H1 (cell line): ENCODE measurements around the gene GLRX. TPM values are rescaled to one million over a fixed set of nuclear protein-coding genes. Genes with fewer than 3 reads are reported as not detected.

Experiments
- CTCF ChIA-PET: fragments of 300-600 bp; sonication (Branson Sonifier 250); formaldehyde crosslinking; loops from one replicate; lab custom pipeline; 2021; ENCODE audit not compliant: partially characterized antibody; lab: Charles Lee
- POLR2A ChIA-PET: fragments of 300-600 bp; sonication (Branson Sonifier 250); formaldehyde crosslinking; loops from one replicate; lab custom pipeline; 2021; ENCODE audit warnings: inconsistent platforms; ENCODE audit not compliant: partially characterized antibody; lab: Charles Lee
- DNase-seq, 2 experiments: peaks; one replicate each; pipeline versions ENCODE4 v3.0.0 to v3.0.0-alpha.2; 2010 to 2022; ENCODE audit warnings: low spot score in 2 of 2, low read depth in 1 of 2, mixed read lengths in 1 of 2
- FAIRE-seq: peaks from 2 replicates; lab custom pipeline; 2011; peaks lifted over from hg19 to GRCh38; lab: Jason Lieb, UNC
- H2AFZ ChIP-seq: 2 replicates; pipeline ENCODE4 v1.8.1; 2012; ENCODE audit warnings: low read length, inconsistent platforms
- H2AK5ac ChIP-seq: 2 replicates; pipeline ENCODE4 v1.6.1; 2013; ENCODE audit warnings: low read depth, low read length
- H2BK120ac ChIP-seq: replicated peaks from 2 replicates; pipeline ENCODE3; 2013; ENCODE audit warnings: low read depth, low read length, inconsistent platforms
- H2BK12ac ChIP-seq: 2 replicates; pipeline ENCODE4 v1.6.1; 2013; ENCODE audit warnings: low read depth, low read length
- H2BK15ac ChIP-seq: 2 replicates; pipeline ENCODE4 v1.6.1; 2013; ENCODE audit warnings: low read length
- H2BK20ac ChIP-seq: 2 replicates; pipeline ENCODE4 v1.6.1; 2013; ENCODE audit warnings: low read length
- H2BK5ac ChIP-seq: 2 replicates; pipeline ENCODE4 v1.6.1; 2013; ENCODE audit warnings: low read depth, low read length
- H3K14ac ChIP-seq: 2 replicates; pipeline ENCODE4 v1.6.1; 2013; ENCODE audit warnings: inconsistent platforms; ENCODE audit not compliant: insufficient read length
- H3K18ac ChIP-seq: 2 replicates; pipeline ENCODE4 v1.6.1; 2013; ENCODE audit warnings: low read length; ENCODE audit errors: extremely low read depth
- H3K23ac ChIP-seq: 2 replicates; pipeline ENCODE4 v1.6.1; 2013; ENCODE audit warnings: inconsistent platforms; ENCODE audit not compliant: insufficient read length
- H3K23me2 ChIP-seq: 2 replicates; pipeline ENCODE4 v1.6.1; 2013; ENCODE audit warnings: low read depth, low read length
- H3K27ac ChIP-seq: 2 replicates; pipeline ENCODE4 v1.6.1; 2011; ENCODE audit warnings: low read depth, low read length, inconsistent platforms
- H3K27me3 ChIP-seq, 4 experiments: replicated peaks in 1 of 4; 1 replicate in 1 of 4; 2 replicates in 3 of 4; pipeline versions ENCODE4 v1.6.1 to v1.8.1; 2011 to 2013; ENCODE audit warnings: low read length in 3 of 4, mild to moderate bottlenecking in 3 of 4, inconsistent platforms in 2 of 4, mixed read lengths in 2 of 4, moderate library complexity in 1 of 4; ENCODE audit not compliant: control insufficient read depth in 3 of 4, insufficient read depth in 3 of 4; ENCODE audit errors: extremely low read depth in 1 of 4
- H3K36me3 ChIP-seq, 4 experiments: 2 replicates each; pipeline versions ENCODE4 v1.6.1 to v1.8.1; 2011 to 2013; ENCODE audit warnings: mild to moderate bottlenecking in 4 of 4, low read length in 3 of 4, moderate library complexity in 2 of 4, control low read depth in 1 of 4, inconsistent platforms in 1 of 4; ENCODE audit not compliant: insufficient read depth in 4 of 4, control insufficient read depth in 2 of 4
- H3K4ac ChIP-seq: replicated peaks from 2 replicates; pipeline ENCODE3; 2013; ENCODE audit warnings: low read length, low read depth, mixed read lengths, inconsistent platforms; ENCODE audit not compliant: insufficient read length
- H3K4me1 ChIP-seq, 4 experiments: replicated peaks in 1 of 4; 1 replicate in 1 of 4; 2 replicates in 3 of 4; pipeline versions ENCODE4 v1.6.1 to v1.8.1; 2011 to 2013; ENCODE audit warnings: low read length in 3 of 4, inconsistent platforms in 2 of 4, mixed read lengths in 1 of 4; ENCODE audit not compliant: insufficient read depth in 4 of 4, control insufficient read depth in 3 of 4
- H3K4me2 ChIP-seq, 2 experiments: 2 replicates each; pipeline versions ENCODE4 v1.6.1 to v1.8.1; 2011 to 2013; ENCODE audit warnings: low read depth in 2 of 2, low read length in 2 of 2, control low read depth in 1 of 2, inconsistent platforms in 1 of 2, mild to moderate bottlenecking in 1 of 2; ENCODE audit not compliant: insufficient read depth in 1 of 2
- H3K4me3 ChIP-seq, 4 experiments: fragments of 200-600, 300-600 bp in 1 of 4; sonication (generic), shearing (Covaris generic), sonication (Bioruptor Twin) in 1 of 4; 2 replicates each; pipeline versions ENCODE4 v1.5.1 to v1.8.1; 2011 to 2016; ENCODE audit warnings: low read length in 4 of 4, low read depth in 3 of 4, control low read depth in 2 of 4, inconsistent platforms in 2 of 4, mild to moderate bottlenecking in 2 of 4, mixed read lengths in 1 of 4, moderate library complexity in 1 of 4; ENCODE audit not compliant: insufficient read depth in 2 of 4; ENCODE audit errors: extremely low read depth in 1 of 4
- H3K56ac ChIP-seq: replicated peaks from 2 replicates; pipeline ENCODE3; 2013; ENCODE audit warnings: low read depth, mild to moderate bottlenecking, mixed read lengths, low read length, inconsistent platforms; ENCODE audit not compliant: insufficient read length
- H3K79me1 ChIP-seq: 2 replicates; pipeline ENCODE4 v1.6.1; 2013; ENCODE audit warnings: low read depth, low read length, control low read depth
- H3K79me2 ChIP-seq, 2 experiments: 2 replicates each; pipeline versions ENCODE4 v1.6.1 to v1.8.1; 2012 to 2013; ENCODE audit warnings: low read length in 2 of 2, mild to moderate bottlenecking in 2 of 2, inconsistent platforms in 1 of 2; ENCODE audit not compliant: insufficient read depth in 2 of 2, control insufficient read depth in 1 of 2
- H3K9ac ChIP-seq, 4 experiments: replicated peaks in 1 of 4; 1 replicate in 1 of 4; 2 replicates in 3 of 4; pipeline versions ENCODE4 v1.6.1 to v1.8.1; 2011 to 2013; ENCODE audit warnings: low read depth in 3 of 4, low read length in 3 of 4, control low read depth in 2 of 4, mild to moderate bottlenecking in 2 of 4, moderate library complexity in 2 of 4, inconsistent platforms in 1 of 4; ENCODE audit errors: extremely low read depth in 1 of 4
- H3K9me3 ChIP-seq, 2 experiments: 2 replicates each; pipeline versions ENCODE4 v1.6.1 to v1.8.1; 2012 to 2013; ENCODE audit warnings: mild to moderate bottlenecking in 2 of 2, moderate library complexity in 2 of 2, control low read depth in 1 of 2, inconsistent platforms in 1 of 2, low read depth in 1 of 2, low read length in 1 of 2, mixed read lengths in 1 of 2; ENCODE audit not compliant: insufficient read depth in 2 of 2
- H4K20me1 ChIP-seq, 2 experiments: replicated peaks in 1 of 2; 2 replicates each; pipeline versions ENCODE3 to v1.8.1; 2011 to 2013; ENCODE audit warnings: inconsistent platforms in 2 of 2, low read length in 2 of 2, mild to moderate bottlenecking in 1 of 2; ENCODE audit not compliant: insufficient read depth in 2 of 2, control insufficient read depth in 1 of 2
- H4K5ac ChIP-seq: 2 replicates; pipeline ENCODE4 v1.6.1; 2013; ENCODE audit warnings: low read length, low read depth, mixed read lengths, inconsistent platforms; ENCODE audit not compliant: insufficient read length
- H4K8ac ChIP-seq: 2 replicates; pipeline ENCODE4 v1.8.0; 2013; ENCODE audit warnings: mild to moderate bottlenecking, moderate library complexity, low read length, inconsistent platforms; ENCODE audit not compliant: insufficient read depth; ENCODE audit errors: extremely low read depth
- H4K91ac ChIP-seq: replicated peaks from 2 replicates; pipeline ENCODE3; 2013; ENCODE audit warnings: low read length, mixed read lengths, inconsistent platforms; ENCODE audit not compliant: insufficient read length
- CBX5 ChIP-seq: fragments of 300-800, 300-1000 bp; sonication (generic); IDR thresholded peaks from 2 replicates; pipeline ENCODE4 v1.7.1; 2016; ENCODE audit warnings: antibody characterized with exemption, low read length, low read depth
- GABPA ChIP-seq: IDR thresholded peaks from 2 replicates; pipeline ENCODE4 v1.6.1; 2011; ENCODE audit warnings: mild to moderate bottlenecking, low read length, moderate library complexity, borderline replicate concordance; ENCODE audit not compliant: insufficient read depth
- RFX5 ChIP-seq: IDR thresholded peaks from 2 replicates; pipeline ENCODE4 v1.6.1; 2011; ENCODE audit warnings: low read depth, low read length, improper control_type of control experiment, borderline replicate concordance
- WGBS, 2 experiments: shearing (Covaris generic) in 1 of 2; methylation state at CpG; one replicate each; pipeline versions ENCODE4 v1.1.6 to v1.1.7; 2013 to 2015; ENCODE audit warnings: low lambda C conversion rate in 2 of 2, mixed read lengths in 2 of 2, inconsistent platforms in 1 of 2, low coverage in 1 of 2, missing lambda C conversion rate in 1 of 2; ENCODE audit not compliant: insufficient replicate concordance in 2 of 2, insufficient coverage in 1 of 2, insufficient read length in 1 of 2; ENCODE audit errors: extremely low coverage in 1 of 2, missing lambda C conversion rate in 1 of 2; 5-methylcytosine and 5-hydroxymethylcytosine counted together
- polyA plus RNA-seq, 7 experiments: library from polyadenylated mRNA; depleted of rRNA in 3 of 7; stranded (reverse) in 5 of 7; unstranded in 2 of 7; fragments of >200 nt in 5 of 7; fragments of 200-250 nt in 2 of 7; gene quantifications; 1 replicate in 5 of 7; 2 replicates in 1 of 7; 4 replicates in 1 of 7; pipeline versions ENCODE4 v1.2.1 to v1.2.3, GENCODE V29; 2011 to 2013; ENCODE audit warnings: missing spikeins in 2 of 7, mixed read lengths in 2 of 7
- total RNA-seq: library from RNA; stranded (reverse); fragmentation: NEBNext Ultra II Directional; extraction: Animal tissue kit (Norgen Biotek cat#: 25700); gene quantifications from 2 replicates; pipeline ENCODE4 v1.2.1, GENCODE V29; 2021

GLRX gene
- total and polyA plus RNA-seq, 2 of the 8 experiments (the other 6 are each of a cell fraction or from before 2014, with no cell fraction given): 22.9 to 31.2 TPM

DNA sequence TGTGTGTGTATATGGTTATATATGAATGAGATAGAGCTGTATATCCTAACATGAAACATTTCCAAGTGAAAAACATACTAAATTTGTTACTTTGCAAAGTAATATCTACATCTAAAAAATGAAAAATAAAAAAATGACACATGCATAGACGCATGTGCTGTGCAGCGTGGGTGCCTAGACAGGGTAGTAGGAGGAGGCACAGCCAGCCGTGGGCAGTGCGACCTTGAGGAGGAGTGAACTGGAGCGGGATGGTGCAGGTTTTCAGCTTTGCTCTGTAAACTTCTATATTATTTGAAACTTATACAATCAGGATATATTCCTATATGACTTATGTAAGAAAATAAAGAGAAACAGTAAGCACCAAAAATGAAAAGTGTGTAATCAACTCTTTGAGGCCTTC lies 15.0 kb upstream of the GLRX start:
- H3K27ac ChIP-seq: no peak overlapping the region
- no peak overlapping the region for H4K5ac ChIP-seq
- no peak overlapping the region for H3K9ac ChIP-seq
- 98% methylated on average over 5 of the region's 5 CpGs; no CpG with 5 or more reads in 1 of the 2 experiments for WGBS, 2 experiments
- H4K8ac ChIP-seq: no peak overlapping the region
- peaks cover 0 to 3% (median 0%) of the 10 kb centered on the region in 4 experiments; a peak in 2 of 7 replicates for H3K4me1 ChIP-seq
- no peak overlapping the region for H3K4me2 ChIP-seq
- no peaks in the 10 kb centered on the region for H3K36me3 ChIP-seq
- DNase-seq: no peak
- H3K18ac ChIP-seq: no peak overlapping the region
- no peak overlapping the region for H2BK5ac ChIP-seq
- no peaks in the 10 kb centered on the region for H3K9me3 ChIP-seq
- H3K23ac ChIP-seq: no peak overlapping the region
- H2BK20ac ChIP-seq: no peak overlapping the region
- H3K79me2 ChIP-seq: no peaks in the 10 kb centered on the region
- H4K20me1 ChIP-seq: no peaks in the 10 kb centered on the region
- FAIRE-seq: no peak
- H3K56ac ChIP-seq: no peak overlapping the region
- no peak overlapping the region for H2BK12ac ChIP-seq
- no peak overlapping the region for H3K4me3 ChIP-seq
- no peak overlapping the region for H3K14ac ChIP-seq
- POLR2A ChIA-PET: interaction anchor here (1.5 kb wide), 1 partner anchor 29 kb away, joined by 3 read pairs; no protein-coding TSS in a partner anchor
- no peak overlapping the region for H2BK15ac ChIP-seq
- H3K79me1 ChIP-seq: no peaks in the 10 kb centered on the region
- H3K23me2 ChIP-seq: 0 out of 2 replicates have a peak, but pooled peaks cover 1% of the 10 kb centered on the region
- H4K91ac ChIP-seq: no peak overlapping the region
- CTCF ChIA-PET: interaction anchor here (0.5 to 3.9 kb wide), 9 partner anchors 10 to 156 kb away, joined by 3 to 24 read pairs (median 5); partner anchors contain the start of gene GLRX
- H2AFZ ChIP-seq: no peak overlapping the region
- H3K4ac ChIP-seq: no peak overlapping the region
- no peak overlapping the region for H2AK5ac ChIP-seq
- TF ChIP-seq GABPA: no peak
- no peak for TF ChIP-seq CBX5
- no peak for TF ChIP-seq RFX5
- no peaks in the 10 kb centered on the region for H3K27me3 ChIP-seq
- H2BK120ac ChIP-seq: no peak overlapping the region
